ENCODE measurements around the gene LIPI.

DNA sequence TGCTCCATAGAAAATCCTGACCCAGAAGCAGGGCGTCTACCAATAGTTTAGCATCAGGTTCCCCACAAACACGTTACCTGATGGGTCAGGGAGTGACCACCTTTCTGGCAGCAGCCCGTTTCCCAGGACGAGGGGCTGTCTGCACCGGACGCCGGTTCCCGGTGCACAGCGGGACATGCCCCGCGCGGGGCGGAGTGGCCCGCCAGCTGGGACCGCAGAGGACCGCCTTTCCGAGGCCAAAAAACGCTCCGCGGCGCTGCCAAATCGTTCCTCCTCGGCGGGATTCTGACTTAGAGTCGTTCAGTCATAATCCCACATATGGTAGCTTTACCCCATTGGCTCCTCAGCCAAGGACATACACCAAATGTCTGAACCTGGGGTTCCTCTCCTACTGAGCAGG, 126.1 kb downstream of the LIPI start:
- TF ChIP-seq, protein P1, sequence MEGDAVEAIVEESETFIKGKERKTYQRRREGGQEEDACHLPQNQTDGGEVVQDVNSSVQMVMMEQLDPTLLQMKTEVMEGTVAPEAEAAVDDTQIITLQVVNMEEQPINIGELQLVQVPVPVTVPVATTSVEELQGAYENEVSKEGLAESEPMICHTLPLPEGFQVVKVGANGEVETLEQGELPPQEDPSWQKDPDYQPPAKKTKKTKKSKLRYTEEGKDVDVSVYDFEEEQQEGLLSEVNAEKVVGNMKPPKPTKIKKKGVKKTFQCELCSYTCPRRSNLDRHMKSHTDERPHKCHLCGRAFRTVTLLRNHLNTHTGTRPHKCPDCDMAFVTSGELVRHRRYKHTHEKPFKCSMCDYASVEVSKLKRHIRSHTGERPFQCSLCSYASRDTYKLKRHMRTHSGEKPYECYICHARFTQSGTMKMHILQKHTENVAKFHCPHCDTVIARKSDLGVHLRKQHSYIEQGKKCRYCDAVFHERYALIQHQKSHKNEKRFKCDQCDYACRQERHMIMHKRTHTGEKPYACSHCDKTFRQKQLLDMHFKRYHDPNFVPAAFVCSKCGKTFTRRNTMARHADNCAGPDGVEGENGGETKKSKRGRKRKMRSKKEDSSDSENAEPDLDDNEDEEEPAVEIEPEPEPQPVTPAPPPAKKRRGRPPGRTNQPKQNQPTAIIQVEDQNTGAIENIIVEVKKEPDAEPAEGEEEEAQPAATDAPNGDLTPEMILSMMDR (conservative IDR thresholded peaks at IDR 0.05 in 1 of 2, IDR thresholded peaks at IDR 0.05 in 1 of 2; ENCODE audit: low read depth in 1 of 2, low read length in 2 of 2): no peak
- TF ChIP-seq EZH2 (IDR thresholded peaks at IDR 0.05; ENCODE audit: low read length, missing control alignments): no peak

All from fibroblast of lung (primary cell).